Cortex of kidney (tissue), 1 donor: Measurements from ENCODE around the gene PRKAG2.
"Not testable (repeated sequence)": the region's sequence is repeated elsewhere in the genome, so short reads cannot be mapped to it uniquely, and the experiment has no call there.

Source experiments
- DNase-seq: peaks from one replicate; lab custom pipeline; 2025; lab: John Stamatoyannopoulos, UW

PRKAG2 gene

DNA sequence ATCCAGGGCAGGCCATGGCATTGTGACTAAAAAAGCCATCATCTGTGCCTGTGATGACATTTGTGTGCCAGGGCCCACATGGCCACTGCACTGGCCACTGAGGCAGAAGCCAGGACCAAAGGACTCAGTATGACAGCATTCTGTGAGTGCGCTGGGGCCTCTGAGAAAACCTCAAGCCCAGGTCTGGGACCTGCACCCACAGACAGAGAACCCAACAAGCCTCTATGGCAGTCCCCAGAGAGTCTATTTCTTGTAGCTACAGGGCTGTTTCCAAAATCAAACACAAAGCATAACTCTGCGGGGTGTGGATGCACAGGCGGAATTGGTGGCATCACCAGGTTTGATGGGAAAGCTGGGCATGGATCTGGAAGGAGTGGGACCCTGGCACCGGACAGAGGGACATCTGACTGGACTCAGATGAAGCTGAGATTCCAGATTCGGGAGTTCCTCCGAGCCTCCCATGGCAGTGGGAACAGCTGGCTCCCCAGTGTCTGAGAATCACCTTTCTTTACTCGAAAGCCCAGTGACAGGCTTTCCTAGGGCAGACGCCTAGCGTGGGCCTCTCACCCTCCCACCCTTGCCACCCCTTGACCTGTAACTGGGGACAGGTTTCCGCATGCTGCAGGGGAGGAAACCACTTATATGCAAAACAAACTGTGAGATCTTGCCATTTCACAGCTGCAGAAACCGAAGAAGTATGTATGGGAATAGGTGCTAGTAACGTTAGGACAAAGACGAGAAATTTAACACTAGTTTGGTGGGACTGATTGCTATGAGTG, 286.7 kb downstream of the PRKAG2 start:
- no peak for DNase-seq

DNA sequence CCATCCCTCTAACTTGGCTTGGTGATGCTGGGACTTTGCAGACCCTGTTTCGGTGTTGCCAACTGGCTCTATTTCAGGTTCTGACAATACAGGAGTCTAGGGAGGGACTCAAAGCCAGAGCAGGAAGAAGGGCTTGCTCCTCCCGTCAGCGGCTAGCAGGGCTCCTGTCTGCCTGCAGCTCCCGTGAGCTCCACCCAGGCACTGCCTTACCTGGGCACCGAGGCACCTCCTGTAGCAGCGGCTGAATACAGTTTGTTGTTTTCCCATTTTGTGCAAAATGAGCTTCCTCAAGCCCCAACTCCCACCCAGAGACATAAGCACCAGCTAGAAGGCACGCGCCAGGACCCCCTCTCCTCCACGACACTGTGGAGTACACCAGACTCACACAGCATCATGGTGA, 287.9 kb downstream of the PRKAG2 start:
- no peak for DNase-seq

DNA sequence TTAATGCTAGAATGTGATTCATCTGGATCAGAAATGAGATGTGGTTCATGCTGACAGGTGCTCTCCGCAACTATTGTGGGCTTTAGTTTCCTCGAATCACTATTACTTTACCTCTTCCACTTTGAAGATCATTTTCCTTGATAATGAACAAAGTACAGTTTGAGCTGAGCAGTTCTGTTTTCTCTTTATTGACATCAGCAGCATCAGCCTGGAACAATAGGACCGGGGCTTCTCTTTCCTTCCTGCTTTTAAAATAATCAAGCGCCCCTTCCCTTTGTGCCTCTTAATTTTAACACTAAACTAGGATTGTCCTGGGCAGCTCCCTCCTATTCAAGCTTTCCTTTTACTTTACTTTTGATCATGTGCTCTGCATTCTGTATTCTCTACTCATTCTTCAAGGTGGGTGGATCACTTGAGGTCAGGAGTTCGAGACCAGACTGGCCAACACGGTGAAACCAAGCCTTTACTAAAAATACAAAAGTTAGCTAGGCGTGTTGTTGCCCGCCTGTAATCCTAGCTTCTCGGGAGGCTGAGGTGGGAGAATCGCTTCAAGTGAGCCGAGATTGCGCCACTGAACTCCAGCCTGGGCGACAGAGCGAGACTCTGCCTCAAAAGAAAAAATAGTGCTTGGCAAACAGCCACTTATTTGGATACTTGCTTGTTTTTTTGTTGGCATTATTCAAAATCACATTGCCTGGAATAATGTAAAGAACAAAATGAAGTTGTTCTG, 290.2 kb downstream of the PRKAG2 start:
- no peak for DNase-seq

DNA sequence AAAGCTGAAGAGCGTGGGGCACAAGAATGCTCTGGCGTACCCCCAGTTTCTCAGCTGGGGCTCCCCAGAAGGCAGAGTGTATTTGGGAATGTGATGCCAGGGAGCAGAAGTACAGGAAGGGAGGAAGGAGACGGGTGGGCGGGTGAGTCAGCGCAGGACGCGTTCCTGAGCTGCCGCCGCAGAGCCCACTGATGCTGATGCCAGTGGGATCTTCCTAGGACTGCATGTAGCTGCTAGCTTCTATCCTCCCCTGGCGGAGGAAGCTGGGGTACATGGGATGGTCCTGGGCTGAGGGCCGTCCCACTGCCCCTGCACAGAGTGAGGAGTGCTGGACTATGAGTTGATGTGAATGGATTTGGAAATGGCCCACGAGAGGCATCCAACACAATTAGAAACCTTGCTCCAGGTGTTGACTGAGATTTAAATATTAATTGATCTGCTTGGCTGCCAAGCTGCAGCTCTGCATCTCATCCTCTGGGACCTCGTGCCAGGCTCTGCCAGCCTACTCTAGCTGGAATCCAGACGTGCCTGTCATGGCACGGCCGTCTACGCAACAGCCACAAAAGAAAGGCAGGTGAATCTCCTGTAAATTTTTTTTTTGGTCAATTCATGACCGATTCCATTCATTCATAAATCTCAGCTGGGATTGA, 291.0 kb downstream of the PRKAG2 start:
- no peak for DNase-seq

DNA sequence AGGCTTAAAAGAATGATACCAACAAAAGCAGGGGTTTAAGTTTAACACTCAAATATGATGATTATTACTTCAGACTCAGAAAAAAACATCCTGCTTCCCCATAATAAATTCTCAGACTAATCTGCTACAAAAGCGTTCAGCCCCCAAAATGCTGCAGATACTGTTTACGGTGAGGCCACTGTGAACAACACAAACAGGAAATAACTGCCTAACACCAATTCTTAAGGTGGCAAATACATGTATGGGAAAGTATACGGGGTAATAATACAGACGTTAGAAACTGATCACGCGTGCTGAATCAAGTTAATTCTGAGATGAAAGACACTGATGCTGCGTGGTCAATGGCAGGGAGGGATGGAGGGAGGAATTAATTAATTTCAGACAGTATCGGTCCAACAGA, 295.2 kb downstream of the PRKAG2 start:
- no peak for DNase-seq

DNA sequence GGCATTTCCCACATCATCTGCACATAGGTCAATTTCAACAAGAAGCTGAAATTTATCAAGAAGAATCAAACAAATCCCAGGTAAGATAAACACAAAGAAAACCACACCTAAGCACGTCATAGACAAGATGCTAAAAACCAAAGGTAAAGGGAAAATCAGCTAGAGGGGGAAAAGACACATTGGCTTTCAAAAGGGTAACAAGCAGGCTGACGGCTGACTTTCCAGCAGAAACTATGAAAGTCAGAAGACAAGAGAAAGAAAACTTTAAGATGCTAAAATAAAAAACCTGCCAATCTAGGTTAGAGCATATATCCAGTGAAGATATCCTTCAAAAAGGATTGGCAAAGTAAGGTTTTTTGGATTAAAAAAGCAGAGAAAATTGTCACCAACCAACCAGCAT, 297.3 kb downstream of the PRKAG2 start:
- DNase-seq: no peak

DNA sequence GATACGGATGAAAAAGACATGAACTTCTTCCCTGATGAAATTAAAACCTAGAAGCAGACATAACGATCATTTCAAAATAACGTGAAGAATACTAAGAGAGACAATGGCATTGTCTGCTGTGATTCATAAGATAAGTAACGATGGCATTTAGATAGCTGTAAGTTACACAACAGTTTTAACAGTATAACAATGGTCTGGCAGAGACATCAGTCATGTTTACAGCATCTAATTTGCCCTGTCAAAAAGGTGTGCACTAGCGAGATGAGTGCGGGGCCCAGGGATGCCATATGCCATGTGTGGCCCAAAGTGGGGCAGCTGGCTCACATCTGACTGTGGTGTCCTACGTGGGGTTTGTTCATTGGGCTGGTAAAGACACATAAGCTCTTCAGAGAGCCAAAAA, 301.5 kb downstream of the PRKAG2 start:
- no peak for DNase-seq

DNA sequence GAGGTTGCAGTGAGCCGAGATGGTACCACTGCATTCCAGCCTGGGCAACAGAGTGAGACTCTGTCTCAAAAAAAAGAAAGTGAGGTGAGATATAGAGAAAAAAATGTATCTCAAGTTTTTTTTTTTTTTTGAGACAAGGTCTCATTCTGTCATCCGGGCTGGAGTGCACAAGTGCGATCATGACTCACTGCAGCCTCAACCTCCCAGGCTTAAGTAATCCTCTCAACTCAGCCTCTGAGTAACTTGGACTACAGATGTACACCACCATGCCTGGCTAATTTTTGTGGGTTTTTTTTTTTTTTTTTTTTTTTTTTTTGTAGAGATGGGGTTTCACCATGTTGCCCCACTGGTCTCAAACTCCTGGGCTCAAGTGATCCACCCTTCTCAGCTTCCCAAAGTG, 303.9 kb downstream of the PRKAG2 start:
- not testable (repeated sequence) for DNase-seq

DNA sequence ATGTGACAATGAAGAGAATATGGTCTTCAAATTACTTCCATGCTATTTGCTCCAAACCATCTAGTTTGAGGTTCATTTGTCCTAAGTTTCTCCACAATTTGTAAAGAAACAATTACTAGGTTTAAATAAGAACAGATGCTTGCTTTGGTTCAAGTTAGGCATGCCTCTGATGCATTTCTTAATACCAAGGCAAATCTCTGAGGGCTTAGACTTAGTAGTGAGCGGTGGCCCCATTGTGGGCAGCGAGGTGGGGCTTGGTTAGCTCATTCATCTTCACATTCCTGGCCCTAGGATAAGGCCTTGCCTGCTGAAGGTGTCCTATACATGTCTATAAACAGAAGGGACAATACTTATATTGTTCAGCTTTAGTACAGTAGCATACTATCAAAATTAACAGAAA, 304.8 kb downstream of the PRKAG2 start:
- no peak for DNase-seq

DNA sequence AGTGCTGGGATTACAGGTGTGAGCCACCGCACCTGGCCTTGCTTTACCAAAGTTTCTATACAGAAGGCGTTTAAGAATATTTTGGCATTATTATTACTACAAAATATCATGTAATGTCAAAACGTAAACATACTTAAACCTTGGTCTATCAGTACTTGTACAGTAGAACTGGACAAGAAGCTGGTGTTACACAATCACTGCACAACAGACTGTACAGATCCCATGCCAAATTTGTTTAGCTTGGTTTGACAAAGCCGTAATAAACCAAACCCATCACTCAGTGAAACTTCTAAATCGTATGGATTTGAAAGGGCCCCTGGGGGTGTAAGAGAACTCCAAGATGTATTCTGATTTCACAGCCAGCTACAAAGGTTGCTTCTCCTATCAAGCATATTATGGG, 305.4 kb downstream of the PRKAG2 start:
- DNase-seq: no peak

DNA sequence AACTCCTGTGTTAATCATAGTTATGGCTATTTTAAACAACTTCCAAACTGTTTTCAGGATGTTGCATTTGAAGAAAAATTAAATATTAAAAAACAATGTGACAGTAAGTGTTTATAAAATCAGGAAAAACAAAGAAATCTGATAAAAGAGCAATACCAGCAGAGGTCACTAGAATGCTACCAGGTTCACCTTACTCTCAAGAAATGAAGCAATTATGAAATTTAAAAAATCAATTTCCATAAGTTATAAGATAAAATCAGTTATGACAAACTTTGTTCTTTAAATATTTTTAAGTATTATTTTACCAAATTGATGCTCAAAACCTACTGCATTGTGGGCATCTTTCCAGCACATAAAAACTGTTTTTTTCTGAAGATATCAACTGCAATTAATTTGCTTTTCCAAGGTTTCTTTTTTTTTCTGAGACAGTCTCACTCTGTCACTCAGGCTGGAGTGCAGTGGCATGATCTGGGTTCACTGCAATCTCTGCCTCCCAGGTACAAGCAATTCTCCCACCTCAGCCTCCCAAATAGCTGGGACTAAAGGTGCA, 306.5 kb downstream of the PRKAG2 start:
- no peak for DNase-seq

DNA sequence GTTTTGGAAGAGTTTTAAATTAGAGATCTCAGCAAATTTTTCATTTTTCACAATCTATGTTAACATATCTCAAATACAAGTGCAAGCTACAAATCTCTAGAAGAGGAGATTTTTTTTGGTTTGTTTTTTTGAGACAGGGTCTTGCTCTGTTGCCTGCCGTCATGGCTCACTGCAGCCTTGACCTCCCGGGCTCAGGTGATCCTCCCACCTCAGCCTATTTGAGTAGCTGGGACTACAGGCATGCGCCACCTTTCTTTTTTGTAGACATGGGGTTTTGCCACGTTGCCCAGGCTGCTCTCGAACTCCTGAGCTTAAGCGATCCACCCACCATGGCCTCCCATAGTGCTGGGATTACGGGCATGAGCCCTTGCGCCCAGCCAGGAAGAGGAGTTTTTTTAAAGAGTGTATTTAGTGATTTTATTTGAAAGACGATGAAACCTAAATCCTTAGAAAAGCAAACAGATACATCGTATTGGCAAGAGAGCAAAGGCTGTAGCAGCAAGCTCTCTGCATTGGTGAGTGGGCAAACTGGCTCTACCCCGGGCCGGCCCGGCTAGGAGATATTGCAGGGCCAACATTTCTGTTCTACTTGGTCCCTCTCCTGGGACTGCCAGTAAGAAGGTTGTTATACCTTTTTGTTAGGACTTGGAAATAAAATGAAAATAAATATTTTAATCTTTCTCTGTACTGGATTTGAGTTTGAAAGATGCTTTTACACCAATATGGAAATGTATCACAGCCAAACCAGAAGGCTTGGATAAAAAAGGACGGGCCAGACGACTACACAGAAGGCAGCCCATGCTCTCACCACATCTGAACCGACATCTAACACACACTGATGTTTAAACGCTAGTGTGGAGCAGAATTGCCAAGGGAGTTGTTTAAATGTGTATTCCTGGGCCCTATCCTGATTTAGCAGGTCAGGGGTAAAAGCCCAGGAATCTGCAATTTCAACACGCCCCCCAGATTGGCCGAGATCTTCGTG, 307.7 kb downstream of the PRKAG2 start:
- no peak for DNase-seq

DNA sequence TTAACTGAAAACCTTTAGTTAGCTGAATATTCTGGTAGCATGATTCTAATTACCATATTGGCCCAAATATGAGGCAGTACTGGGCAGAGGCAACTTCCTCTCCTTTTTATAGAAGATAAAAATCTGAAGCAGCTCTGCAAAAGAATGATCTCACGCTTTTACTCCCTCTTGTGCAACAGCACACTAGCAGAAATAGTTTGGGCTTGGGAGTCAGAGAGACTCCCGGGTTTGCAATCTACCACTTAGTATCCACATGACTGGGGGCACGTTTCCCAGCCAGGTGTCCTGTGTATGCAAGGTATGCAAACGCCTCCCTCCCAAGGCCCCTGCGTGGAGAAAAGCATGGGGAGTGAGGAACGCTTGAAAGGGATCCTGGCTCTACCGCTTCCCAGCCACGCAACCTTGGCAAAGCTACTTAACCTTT, 310.0 kb downstream of the PRKAG2 start:
- no peak for DNase-seq

DNA sequence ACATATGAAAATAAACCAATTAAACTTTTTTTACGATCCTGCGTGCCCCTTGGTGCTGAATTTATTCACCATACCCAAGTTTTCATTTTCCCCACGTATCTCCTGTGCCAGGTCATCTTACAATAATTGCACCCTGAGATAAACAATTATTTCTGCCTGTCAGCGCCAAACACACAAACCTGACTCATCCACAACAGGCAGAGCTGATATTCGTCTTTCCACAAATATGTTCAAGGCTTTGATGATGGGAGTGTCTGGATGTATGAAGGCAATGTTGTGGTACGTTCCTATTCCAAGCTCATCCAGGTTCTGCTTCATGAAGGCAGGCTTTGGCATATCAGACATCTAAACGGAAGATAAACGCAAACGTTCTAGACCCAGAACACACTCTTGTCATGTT, 311.4 kb downstream of the PRKAG2 start:
- DNase-seq: no peak

DNA sequence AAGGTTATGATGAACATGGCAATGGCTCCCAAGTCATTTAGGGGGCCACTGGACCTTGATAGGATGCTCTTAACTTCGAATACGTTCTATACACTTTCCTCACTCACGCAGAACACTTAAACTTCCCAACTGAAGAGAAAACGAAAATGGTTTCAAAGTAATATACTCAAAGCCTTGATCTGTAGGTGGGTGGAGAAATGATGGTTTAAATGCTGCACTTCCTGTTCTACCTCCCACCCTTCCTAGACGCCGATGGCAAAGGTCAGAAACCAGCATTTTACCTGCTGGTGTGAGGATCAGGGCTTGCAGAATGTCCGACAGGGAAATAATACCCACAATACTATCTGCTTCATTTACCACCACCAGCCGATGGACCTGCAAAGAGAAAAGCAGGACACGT, 316.7 kb downstream of the PRKAG2 start:
- DNase-seq: no peak

DNA sequence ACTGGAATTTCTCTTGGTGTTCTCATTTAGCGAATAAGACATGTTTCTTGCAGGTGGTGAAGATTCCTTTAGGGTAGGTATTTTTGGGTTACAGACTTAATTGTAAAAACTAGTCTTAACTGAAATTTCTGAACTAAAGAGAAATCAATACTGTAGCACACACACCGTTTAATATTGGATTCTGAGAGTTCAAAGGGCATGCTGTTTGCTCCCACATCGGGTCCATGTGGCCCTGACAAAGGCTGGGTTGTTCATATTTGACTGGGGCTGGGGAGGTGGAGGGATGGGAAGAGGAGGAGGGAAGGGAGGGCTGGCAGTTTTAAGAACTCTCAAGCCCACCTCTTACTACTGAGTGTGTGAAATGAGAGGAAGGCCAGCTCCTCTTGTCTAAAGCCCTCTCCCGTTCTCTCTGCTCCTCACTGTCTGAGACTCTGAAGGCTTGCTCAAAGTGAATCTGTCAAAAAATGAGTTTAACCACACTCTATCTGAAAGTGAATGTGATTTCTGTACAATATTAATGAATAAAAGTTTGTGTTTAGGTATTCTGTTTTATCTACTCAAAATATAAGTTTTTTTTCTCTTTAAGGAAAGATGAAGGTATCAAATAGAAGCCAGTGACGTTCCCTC, 317.2 kb downstream of the PRKAG2 start:
- no peak for DNase-seq

DNA sequence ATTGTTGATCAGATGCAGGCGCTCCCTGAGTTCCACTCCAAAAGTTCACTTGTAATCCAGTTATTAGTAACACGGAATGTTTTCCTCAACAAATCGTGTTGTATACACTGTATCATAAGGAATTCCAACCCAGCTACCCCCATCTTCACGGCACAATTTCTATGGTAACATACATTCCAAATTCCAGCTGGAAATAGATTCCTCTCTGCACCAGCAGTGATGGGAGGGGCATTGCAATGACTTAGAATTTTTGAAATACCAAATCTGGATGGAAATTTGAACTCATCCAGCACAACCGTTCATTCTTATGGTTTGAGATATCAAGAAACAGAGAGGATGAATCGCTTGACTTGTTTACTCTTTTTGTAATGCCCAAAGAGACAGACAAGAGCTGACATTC, 318.3 kb downstream of the PRKAG2 start:
- DNase-seq: no peak

DNA sequence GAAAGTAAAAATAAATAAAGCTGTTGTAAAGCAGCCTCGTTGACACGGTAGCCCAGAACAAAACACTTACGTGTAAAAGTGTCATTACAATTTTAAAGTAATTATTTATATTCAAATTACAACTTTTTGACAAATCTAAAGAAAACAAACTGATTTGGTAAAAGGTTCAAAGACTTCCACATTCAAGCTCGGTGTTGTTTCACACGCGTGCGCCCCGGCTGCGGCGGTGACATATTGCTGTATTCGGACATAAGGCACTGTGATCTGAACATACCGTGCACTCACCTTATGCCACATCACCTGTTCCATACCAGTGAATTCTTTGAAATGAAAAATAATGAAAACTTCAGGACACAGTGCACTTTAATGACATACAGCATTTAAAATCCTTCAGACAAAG, 320.3 kb downstream of the PRKAG2 start:
- no peak for DNase-seq

DNA sequence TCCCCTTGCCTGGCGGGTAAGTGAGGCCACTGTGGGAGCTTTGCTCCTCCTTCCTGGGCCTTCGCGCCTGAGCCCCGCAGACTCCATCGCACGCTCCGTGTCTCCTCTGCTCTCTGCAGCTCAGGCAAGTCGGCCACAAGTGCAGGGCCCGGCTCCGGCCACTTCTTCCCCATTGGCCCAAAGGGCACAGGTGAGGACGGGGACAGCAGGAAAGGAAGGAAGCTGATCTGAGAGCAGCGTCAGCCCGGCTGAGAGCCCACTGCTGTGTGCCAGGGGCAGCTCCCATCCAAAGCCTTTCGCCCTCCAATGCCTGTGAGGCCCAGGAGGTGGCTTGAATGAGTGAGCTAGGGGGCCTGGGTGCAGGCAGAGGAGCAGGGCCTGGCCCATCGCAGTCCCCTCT, 323.6 kb downstream of the PRKAG2 start:
- no peak for DNase-seq

DNA sequence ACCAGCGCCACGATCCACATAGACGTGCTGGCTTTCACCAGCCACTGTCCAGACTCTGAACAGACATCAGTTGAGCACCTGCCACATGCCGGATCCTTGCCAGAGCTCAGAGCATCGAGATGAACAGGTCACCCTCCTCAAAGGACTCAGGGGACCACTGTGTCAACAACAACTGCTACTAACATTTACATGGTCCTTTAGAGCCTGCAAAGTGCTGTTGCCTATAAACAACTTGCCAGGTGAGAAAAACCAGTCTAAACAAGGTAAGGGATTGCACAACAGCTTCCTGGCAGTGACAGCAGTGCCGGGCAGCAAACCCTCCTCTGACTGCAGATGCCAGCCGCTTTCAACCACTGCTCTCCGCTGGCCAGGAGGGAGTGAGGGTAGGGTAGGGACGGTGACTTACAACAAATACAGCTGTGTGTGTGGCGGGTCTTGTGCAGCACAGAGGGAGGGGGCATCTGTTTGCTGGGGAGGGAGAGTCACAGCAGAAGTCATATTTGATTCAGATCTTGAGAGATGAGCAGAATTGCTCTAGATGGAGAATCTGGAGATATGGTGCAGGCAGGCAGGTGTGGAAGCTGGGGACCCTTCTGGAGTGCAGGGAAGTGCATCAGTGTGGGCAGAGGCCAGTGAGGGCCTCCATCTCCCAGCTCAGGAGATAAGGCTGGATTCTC, 324.4 kb downstream of the PRKAG2 start:
- no peak for DNase-seq

DNA sequence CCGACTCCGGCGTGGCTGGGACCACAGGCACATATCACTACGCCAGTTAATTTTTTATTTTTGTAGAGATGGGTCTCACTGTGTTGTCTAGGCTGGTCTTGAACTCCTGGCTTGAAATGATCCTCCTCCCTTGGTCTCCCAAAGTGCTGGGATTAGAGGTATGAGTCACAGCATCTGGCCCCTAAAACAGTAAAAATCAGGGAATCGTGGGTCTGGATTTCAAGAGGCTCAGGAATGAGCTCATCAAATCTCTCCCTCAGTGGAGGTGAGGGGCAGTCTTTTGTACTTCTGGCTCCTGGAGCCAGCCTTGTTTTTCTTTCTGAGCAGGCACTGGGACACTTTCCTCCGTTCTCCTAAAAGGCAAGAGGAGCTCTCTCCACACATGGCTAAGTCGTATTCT, 325.1 kb downstream of the PRKAG2 start:
- DNase-seq: no peak
